OCI-M1 (cell line): ENCODE results near the gene C14orf119.
A peak's percentile ranks its signal among the peaks of the same experiment; 100 is the strongest.

Source experiments
- DNase-seq: peaks from one replicate; lab custom pipeline; 2025; lab: John Stamatoyannopoulos, UW

C14orf119 gene

GRCh38 chr14:23126548-23127278 is 31.4 kb downstream of the C14orf119 start:
- DNase-seq, result no peak

GRCh38 chr14:23127861-23128260 is 32.6 kb downstream of the C14orf119 start:
- no peak for DNase-seq

DNA sequence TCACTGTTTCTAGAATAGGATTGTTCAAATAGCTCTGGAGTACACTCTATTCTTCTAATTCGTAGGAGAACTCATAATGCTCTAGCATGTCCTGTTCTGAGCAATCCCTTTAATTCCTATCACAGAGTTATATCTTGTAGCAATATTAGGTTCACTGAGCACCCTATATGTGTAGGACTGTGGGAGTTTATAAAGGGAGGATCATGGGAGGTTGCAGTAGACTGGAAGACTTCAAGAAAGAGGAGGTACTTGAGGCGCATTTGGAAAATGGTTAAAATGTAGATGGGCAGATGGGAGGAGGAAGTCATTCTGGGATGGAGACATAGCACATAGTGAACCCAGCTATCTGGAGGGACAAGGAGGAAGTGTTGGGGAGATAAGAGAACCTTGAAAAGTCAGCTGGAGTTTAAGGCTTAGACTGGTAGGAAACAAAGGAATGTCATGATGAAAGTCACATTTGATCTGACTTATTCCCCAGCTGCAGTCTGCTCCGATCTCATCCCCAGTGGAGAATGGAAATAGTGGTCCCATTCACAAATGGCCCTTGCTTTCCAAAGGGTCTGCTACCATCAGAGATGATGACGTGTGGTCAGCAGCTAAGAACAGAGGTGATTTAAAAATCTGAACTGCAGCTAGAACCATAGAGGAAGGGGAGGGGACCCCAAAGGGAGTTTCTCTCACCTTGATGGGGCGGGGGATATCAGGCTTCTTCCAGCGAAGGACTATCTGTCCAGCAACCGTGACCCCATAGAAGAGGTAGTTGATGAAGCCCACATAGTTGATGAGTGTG is 33.9 kb downstream of the C14orf119 start:
- peak; percentile 17 for DNase-seq

DNA sequence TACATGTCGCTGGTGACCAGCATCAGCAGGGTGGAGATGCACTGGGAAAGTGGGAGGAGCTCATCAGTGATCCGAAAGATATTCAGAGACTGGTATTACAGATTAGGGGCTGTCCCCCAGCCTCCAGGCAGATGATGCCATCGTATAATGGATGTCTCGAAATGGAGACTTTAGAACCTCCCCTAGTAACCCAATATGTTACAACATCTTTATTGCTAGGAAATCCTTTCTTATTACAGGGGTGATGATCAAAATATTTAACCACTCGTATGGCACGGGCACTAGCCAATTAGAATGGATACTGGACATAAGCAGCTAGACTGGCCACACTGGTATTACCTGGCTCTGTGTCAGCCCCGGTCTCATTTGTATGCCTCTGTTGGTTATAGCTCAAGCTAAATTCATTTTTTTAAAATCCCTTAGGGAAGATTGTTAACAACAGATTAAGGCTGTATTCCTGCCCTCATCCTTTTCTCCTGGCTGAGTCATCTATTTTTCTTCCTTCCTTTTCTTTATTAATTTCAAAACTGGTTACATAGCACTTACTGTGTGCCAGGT is 34.5 kb downstream of the C14orf119 start:
- no peak for DNase-seq

DNA sequence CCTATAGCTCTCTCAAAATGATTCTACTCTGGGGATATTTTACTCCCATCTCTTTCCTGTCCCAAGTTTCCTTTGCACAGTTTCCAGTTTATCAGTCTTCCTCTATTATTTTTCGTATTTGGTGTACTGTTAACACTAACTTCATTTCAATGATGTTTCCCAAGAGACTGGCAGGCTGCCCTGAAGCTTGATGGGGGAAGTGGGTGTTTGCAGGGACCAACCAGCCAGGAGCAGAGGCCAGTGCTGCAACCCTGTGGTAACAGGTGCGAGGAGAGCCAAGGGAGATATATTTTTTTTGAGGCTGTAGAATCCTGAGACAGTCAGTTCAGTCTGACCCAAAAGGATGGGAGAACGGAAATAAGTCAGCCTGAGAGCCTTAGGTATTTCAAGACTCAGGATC is 35.6 kb downstream of the C14orf119 start:
- no peak for DNase-seq

DNA sequence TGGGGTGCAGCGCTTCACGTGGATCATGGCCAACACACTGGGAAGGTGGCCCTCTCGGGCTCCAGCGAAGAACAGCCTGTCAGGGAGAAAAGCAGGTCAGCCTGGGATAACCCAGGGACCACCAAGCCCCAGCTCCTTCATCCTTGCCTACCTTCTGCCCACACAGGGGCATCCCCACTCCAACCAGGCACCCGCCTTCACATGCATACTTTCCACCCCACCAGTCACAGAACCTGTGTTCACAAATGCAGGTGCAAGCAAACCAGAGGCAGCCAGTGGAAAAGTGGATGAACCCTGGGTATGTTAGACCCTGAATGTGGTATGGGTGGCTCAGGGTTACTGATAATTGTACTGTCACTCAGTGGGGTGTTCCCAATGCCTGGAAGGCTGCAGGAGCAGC is 36.2 kb downstream of the C14orf119 start:
- DNase-seq, result no peak

DNA sequence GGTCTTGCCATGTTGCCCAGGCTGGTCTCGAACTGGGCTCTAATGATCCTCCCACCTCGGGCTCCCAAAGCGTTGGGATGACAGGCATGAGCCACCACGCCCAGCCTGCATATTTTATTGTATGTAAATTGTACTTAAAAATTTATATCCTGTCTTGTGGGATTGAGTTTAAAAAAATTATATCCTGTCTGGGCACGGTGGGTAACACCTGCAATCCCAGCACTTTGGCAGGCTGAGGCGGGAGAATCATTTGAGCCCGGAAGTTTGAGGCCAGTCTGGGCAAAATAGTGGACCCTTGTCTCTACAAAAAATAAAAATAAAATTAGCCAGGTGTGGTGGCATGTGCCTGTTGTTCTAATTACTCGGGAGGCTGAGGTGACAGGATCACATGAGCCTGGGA is 37.7 kb downstream of the C14orf119 start:
- DNase-seq, result no peak

DNA sequence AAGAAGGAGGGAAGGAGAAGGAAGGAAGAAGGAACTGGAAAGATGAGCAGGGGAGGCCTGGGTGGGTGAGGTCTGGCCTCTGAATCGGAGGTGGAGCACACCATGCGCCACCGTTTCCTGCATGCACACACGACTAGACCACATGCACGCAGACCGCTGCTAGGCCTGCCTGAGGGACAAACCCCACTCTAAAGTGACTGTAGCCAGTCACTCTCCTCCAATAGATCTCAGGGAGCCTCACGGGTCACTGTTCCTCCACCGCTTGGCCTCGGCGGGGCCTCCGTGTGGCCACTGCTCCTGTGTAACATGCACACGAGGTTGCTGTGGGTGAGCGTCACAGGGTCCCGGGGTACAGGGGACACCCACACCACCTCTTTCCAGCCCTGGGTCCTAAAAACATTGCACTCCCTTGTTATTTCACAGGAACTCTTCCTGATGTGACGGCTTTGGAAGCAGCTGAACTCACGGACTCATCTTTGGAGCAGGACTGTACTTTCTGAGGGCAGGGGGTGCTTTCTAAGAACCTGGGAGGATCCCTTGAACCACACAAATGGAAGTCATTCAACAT is 41.3 kb downstream of the C14orf119 start:
- no peak for DNase-seq

DNA sequence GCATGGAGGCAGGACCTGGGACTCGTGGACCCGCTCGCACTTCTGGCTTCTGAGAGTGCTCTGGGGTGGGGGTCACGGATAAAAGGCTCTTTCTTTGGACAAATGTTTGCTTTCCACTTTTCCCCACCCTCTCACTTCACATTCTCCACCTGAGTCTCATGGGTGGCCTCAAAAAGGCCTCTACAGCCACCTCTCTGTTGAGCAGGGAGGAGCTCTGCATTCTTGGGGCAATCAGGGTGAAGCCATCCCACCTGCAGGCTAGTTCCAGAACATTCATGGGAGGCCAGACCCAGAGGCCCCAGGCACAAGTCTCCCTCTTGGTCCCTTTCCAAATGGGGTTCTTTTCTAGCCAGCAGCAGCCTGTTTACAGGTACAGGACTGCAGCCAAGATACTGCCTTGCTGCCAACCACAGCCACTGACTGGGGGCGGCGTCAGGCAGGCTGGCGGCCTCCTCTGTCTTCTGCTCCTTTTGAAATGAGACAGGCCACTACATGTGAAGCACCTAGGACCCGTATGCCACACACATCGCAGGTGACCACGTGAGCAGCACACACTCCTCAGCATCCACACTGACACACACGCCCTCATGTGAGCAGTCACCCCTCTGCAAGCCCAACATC is 42.0 kb downstream of the C14orf119 start:
- DNase-seq, result no peak

GRCh38 chr14:23137813-23138535 is 42.7 kb downstream of the C14orf119 start:
- no peak for DNase-seq

- no peak for DNase-seq
Measured at GRCh38 chr14:23139874-23140273, 44.6 kb downstream of the C14orf119 start.

DNA sequence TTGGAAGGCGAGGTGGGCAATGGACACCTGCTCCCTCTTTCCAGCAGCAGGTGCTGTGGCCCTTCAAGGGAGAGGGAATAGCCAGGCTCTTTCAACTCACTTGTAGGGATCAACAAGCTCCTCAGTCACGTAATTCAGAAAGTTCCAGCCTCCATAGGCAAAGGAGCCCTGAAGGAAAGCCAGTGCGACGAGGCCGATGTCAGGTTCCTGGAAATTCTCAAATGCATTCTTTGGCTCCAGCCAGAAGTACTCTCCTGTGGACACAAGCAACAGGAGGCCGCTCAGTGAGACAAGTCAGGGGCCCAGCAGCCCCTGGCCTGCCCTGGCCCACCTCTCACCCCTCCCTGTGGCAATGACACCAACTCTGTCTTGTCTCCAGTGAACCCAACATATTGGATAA is 45.1 kb downstream of the C14orf119 start:
- no peak for DNase-seq

DNA sequence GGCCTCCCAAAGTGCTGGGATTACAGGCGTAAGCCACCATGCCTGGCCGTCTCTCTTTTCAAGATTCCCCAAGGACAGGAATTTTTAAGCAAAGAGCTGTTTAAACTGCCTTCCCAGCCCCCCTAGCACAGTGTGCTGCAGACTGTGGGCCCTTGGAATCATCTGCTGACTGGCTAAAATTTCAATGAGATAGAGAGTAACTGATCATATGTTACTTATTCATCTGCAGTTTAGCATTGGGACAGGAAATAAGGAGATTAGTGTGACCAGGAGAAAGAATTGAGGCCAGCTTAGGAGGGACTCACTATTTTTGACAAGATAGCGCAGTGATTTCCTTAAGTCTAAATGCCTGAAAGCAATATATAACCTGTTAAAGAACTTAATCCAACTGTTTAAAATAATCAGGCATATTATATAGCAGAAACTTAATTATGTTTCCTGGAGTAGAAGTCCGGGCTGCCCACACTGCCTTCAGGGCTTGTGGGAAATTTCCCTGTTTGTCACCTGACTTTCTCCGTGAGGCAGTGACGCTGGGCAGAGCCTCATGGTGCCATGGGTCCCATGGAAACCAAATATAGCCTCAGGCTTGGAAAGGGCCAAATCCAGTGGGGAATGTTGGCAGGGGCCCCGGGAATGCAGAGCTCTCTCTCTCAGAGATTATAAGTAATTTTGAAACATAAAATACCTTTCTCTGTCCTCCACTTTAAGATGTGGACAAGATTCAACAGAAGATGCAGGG is 46.6 kb downstream of the C14orf119 start:
- DNase-seq, result no peak

DNA sequence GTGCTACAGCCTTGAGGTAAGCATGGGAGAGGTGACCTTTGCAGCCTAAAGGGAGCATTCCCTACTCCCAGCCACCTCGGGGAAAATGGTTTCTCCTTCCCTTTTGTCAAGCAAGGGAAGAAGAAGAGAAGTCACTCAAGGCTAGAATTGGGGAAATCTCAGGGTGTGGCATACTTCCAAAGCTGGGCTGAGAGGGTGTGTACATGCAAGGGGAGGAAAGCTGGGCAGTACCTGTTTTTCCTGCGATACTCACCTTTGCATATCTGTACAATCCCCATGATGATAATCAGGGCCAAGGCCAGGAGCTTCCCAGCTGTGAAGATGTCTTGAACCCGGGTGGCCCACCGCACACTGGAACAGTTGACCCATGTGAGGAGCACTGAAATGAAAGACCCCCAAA is 47.5 kb downstream of the C14orf119 start:
- no peak for DNase-seq

DNA sequence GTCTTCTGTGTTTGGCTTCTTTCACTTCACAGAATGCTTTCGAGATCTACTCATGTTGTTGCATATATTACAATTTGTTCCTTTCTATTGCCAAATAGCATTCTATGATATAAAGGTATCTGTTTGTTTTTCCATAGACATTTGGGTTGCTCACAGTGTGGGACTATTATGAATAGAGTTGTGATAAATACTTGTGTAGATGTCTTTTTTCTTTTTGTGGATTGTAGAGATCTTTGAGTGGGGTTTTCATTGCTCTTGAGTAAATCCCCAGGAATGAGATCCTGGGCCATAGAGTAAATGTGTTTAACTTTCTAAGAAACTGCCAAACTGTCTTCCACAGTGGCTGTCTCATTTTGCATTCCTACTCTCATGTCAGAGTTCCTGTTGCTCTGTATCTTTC is 48.6 kb downstream of the C14orf119 start:
- DNase-seq, result no peak

GRCh38 chr14:23145794-23146350 is 50.6 kb downstream of the C14orf119 start:
- no peak for DNase-seq

- peak; percentile 12 for DNase-seq
Measured at GRCh38 chr14:23146351-23146910, 51.1 kb downstream of the C14orf119 start.

DNA sequence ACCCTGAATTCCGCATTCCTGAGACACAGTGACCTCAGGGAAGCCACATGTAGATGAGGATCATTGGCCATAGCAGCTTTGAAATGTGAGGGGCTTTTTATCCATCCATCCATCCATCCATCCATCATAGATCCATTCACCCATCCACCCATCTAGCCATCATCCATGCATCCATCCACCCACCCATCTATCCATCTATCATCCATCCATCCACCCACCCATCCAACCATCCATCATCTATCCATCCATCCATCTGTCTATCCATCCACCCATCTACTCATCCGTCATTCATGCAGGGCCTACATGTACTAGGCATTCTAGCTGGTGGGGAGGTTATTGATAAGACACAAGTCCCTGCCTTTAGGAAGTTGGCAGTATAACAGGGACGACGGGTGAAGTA is 51.7 kb downstream of the C14orf119 start:
- no peak for DNase-seq

- no peak for DNase-seq
Measured at GRCh38 chr14:23147676-23148075, 52.4 kb downstream of the C14orf119 start.

DNA sequence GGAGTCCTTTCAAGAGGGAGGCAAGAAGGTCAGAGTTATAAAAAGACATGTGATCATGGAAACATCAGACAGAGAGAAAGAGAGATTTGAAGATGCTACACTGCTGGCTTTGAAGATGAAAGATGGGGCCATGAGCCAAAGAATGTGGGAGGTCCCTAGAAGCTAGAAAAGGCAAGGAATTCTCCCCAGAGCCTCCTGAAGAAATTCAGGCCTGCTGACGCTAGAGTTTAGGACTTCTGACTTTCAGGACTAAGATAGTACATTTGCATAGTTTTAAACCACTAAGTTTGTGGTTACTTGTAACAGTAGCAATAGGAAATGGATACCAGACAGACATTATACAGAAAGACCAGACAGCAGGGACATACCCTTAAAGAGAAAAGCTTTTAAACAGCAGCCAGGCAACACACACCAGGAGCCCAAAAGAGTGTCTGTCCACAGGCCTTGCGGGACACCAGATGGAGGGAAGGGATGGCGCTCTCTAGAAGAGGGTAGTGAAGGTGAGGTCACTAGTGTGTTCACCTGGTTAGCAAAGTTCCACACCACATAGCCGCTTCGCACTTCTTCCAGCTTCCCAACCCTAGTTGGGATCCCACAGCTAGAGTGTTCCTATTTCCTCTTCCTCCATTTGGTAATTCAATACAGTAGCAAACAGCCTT is 53.4 kb downstream of the C14orf119 start:
- DNase-seq, result no peak
